Nucleus accumbens (tissue), 56 donors: ENCODE measurements around the gene MPO.
A peak's percentile ranks its signal among the peaks of the same experiment; 100 is the strongest.

ENCODE experiments used
- DNase-seq, 56 donors: peaks; one replicate each; lab custom pipeline; 2025; lab: John Stamatoyannopoulos, UW

The MPO gene, protein sequence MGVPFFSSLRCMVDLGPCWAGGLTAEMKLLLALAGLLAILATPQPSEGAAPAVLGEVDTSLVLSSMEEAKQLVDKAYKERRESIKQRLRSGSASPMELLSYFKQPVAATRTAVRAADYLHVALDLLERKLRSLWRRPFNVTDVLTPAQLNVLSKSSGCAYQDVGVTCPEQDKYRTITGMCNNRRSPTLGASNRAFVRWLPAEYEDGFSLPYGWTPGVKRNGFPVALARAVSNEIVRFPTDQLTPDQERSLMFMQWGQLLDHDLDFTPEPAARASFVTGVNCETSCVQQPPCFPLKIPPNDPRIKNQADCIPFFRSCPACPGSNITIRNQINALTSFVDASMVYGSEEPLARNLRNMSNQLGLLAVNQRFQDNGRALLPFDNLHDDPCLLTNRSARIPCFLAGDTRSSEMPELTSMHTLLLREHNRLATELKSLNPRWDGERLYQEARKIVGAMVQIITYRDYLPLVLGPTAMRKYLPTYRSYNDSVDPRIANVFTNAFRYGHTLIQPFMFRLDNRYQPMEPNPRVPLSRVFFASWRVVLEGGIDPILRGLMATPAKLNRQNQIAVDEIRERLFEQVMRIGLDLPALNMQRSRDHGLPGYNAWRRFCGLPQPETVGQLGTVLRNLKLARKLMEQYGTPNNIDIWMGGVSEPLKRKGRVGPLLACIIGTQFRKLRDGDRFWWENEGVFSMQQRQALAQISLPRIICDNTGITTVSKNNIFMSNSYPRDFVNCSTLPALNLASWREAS

GRCh38 chr17:58280480-58281217, at the start of gene MPO:
TSS of gene MPO (minus strand) at chr17:58280935. CDS start at chr17:58280758, 177 bp downstream.
- DNase-seq: no peak

DNA sequence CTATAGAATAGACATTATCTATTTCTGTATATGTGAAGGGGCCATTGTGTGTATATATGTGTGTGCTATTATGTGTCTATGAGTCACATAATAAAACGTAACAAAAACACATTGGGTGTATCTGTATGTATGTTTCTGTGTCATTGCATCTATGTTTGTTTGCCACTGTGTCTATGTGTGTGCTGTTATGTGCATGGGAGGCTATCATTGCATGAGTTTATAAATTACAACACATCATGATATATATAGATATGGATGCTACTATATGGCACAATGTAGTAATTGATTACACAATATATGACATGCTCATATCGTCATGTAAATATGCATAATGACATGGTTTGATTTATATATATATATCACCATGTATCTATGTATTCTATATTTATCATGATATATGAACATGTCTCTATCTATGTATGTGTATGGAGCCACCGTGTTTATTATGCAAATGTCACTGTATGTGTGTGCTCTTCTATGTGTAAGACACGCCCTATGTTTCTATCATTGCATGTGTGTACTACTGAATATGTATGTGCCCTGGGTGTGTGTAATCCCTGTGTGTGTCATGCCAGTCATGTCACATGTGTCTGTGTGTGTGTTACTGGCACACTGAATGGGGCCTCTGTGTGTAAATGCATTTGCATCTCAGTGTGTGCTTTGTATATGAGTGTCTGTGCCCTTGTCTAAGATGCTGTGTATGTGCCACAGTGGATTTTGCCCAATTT, 49.2 kb upstream of the MPO start:
- DNase-seq: no peak

DNA sequence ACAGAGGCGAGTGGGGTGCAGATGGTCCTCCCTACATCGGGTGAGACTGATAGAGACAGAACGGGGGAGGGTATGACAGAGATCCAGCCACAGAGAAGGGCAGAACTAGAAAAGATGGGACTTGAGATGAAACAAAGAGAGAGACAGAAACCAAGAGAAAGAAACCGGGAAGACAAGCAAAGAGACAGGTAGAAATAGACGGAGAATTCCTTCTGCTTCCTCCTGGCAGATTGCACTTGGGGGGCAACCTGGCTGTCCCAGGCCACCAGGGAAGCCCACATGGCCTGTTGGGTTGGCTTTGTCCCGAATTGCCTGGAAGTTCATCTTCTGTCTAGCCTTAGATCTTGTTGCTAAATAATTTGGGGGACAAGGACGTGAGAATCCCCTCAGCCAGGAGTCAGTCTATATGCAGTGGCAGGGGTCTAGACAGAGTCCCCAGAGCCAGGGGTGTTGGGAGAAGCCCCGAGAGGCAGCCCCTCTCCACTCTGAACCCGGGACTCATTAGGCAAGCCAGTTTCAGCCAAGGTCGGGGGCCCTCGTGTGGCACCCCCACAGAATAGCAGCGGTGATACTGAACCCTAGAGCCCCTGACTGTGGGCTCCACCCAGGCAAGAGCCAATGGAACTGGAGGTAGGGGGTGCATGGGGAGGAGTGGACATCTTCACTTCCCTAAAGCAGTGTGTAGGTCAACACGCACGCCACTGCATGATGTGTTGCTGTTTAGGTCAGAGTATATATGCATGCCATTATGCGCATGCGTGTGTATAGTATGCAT, 48.5 kb upstream of the MPO start:
- DNase-seq: peak in 25 of 56 donors; percentile 10 to 64 (median 31)

GRCh38 chr17:58328195-58329034, 47.7 kb upstream of the MPO start, which contains the start of gene TSPOAP1:
TSS of gene TSPOAP1 (minus strand) at chr17:58328795. CDS start at chr17:58327920, 875 bp downstream.
- DNase-seq: peak in 43 of 56 donors; percentile 12 to 81 (median 57)

- DNase-seq: peak in 1 of 56 donors; percentile 52
Observed at GRCh38 chr17:58327363-58328194, 46.8 kb upstream of the MPO start.

GRCh38 chr17:58326609-58327362, 46.1 kb upstream of the MPO start:
- DNase-seq: no peak

- peak in 22 of 56 donors; percentile 12 to 68 (median 38) for DNase-seq
Observed at GRCh38 chr17:58325976-58326468, 45.3 kb upstream of the MPO start.

- DNase-seq: peak in 27 of 56 donors; percentile 13 to 73 (median 42)
Observed at GRCh38 chr17:58325289-58325726, 44.6 kb upstream of the MPO start.

GRCh38 chr17:58324409-58325288, 43.9 kb upstream of the MPO start:
- DNase-seq: peak in 3 of 56 donors; percentile 7 to 47 (median 15)

DNA sequence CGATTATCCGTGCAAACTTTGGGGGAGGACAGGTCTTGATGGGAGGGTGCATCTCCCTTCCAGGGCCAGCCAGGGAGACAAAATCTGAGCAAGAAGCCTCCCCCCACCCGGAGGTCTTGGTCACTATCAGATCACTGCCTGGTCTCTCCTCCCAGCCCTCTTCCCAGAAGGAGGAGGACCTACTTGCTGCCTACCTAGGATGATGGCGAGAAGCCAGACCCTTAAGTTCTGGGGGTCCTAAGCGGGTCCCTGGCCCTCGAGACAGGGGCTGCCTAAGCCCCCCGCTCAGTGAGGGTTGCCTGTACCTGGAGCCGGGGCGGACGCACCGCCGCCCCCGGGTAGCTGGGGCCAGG, 43.3 kb upstream of the MPO start:
- no peak for DNase-seq

GRCh38 chr17:58323366-58324055, 42.8 kb upstream of the MPO start:
- no peak for DNase-seq

GRCh38 chr17:58322581-58323185, 41.9 kb upstream of the MPO start:
- DNase-seq: no peak

GRCh38 chr17:58321571-58322525, 41.1 kb upstream of the MPO start:
- DNase-seq: no peak
